HG03039 (cell line): ENCODE measurements around the gene MAD1L1.

Experiments
- ATAC-seq: cut with Tn5 transposase; IDR thresholded peaks from one replicate; pipeline ENCODE4 v1.9.1; 2021; ENCODE audit warnings: mild to moderate bottlenecking, moderate library complexity; ENCODE audit not compliant: unreplicated experiment

The MAD1L1 gene

DNA sequence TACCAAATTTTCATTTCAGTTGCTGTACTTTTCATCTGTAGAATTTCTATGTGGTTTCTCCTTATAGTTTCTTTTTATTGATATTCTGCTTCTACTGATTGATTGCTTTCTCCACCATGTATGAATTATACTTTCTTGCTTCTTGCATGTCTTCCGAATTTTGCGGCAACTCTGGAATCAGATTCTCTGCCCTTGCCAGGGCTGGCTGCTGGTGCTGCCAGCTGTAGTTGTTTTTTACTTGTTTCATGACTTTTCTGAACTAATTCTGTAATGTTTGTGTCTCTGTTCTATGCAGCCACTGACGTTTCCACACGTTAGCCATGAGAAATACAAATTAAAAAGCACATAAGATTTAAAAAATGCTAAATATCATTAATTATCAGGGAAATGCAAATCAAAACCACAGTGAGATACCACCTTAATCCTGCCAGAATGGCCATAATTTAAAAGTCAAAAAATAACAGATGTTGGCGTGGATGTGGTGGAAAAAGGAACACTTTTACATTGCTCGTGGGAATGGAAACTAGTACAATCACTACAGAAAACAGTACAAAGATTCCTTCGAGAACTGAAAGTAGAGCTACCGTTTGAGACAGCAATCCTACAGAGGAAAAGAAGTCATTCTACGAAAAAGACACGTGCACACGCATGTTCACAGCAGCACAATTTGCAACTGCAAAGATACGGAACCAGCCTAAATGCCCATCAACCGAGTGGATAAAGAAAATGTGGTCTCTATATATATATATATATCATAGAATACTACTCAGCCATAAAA lies 51.5 kb downstream of the MAD1L1 start:
- no peak for ATAC-seq

DNA sequence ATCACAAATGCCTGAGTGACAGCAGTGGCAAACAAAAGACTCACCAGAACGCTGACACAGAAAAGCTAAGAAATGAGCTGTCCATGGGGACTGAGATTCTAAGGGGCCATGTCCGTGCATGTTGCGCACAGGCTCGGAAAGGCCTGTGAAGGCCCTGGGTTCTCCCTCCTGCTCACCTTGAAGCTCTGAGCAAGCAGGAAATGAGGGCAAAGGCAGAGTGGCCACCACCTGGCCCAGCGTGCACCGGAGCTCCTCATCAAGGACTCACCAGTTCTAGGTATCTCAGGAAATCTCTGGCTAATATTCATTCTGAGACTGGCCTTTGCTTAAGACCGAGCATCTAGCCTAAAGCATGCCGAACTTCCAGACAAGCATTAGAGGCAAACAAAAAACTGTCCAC lies 52.7 kb downstream of the MAD1L1 start:
- ATAC-seq, result no peak

DNA sequence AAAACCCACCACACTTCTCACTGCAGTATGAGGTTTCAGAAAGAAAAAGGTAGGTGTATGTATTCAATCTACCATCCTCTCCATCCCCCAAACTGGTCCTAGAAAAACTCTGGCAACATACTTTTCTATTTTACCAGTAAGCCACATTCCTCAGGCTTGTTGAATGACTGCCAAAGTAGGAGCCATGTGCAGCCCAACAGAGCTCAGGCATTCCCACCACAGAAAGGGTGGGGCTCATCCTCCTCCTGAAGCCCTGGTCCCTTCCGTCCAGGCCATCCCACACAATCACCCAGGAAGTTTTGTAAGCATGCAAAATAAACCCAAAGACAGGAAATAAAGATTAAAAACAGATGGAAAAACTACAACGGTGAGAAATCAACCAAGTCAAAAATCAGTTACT lies 57.2 kb downstream of the MAD1L1 start:
- ATAC-seq, result no peak

DNA sequence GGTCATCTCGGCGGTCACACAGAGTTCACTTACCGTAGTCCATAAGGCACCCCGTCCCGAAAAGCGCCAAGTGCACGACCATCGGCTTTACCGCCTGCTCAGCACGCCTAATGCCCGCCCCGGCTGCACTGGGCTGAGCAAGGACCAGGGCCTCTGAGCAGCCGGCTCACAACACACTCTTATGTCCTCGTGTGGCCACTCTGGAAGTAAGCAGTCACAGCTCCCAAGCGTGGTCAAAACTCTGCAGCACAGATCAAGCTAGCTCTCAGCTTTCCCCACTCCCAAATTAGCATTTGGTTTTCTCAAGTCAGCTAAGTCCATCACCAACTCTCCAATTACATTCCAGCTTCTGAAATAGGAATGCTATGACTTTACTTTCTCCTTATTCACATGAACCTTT lies 57.7 kb downstream of the MAD1L1 start:
- ATAC-seq, result no peak

DNA sequence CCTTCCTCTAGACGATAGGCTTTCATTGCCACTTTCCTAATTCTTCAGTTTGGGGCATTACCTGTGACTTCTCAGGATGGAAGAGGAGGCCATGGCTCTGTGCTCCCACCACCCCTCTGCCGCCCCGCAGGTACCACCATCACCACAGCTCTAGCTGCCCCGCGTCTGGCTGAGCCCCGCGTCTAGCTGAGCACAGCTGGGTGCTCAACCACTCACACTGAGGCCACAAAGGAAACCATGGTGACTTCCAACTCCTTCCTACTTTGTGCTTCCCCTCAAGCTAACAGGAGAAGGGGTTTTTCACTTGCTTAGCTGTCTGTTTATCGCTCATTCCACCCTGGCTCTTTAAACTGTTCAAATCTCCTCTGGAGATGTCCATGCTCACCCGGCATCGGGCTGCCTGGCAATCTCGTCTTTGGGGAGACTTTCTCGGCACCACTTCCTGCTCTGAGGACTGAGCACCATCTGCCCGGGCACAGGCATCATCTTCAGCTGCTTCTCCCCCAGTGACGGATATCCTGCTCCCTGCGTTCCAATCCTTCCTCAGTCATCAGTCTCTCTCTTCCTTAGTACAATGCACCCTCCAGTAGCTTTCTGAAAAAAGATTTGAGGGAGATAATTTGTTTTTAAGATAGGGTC lies 59.4 kb downstream of the MAD1L1 start:
- ATAC-seq, result no peak

DNA sequence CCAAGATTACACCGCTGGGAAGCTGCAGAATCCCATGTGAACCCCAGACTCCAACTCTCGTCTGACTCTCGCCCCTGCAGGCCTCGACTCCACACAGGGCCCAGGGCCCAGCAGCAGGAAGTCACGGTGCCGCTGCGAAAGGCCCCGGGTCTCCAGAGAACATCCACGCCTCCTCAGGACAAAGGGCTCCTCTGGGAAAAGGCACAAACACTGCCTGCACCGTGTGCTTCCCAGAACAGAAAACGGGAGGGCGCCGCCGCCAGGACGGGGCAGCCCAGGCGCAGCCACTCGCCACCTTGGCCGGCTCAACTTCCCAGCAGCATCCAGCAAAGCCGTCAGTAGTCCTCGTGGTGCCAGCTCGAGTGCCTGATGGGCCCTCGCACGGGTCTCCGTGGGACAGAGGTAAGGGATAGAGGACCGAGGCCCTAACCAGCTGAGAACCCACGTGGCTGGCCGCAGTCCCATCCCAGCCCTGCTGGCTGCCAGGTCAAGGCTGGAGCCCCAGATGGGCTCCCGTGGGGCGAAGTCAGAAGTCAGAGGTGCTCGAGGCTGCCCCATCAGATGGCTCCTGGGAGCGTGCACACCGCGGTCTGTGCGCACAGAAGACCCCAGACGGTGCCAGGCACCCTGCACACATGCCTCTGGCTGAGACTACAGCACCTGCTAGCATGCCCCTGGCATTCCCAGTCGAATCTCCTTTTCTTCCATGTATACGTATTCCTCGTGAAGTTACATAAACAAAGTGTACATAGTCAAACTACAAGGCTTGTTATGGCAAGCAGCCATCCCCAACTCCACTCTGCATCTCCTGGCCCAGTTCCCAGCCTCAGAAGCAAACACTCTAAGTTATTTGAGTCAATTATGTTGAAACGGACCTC lies 60.2 kb downstream of the MAD1L1 start:
- no peak for ATAC-seq

DNA sequence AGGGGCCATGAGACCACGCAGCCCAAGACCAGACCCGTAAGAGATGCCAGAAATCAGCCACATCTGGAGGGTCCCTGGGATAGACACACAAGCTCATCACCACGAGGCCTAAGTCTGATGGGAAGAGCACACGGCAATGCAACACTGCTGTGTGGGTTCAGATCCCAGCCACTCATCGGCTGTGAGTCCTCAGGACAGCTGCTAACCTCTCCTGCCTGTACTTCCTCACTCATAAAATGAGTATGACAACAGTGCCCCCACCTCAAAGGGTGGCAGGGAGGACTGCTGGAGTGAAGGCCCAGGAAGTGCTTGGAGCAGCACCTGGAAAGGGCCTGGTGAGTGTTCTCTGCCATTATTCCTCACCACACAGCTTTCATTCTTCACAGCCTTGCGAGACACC lies 60.9 kb downstream of the MAD1L1 start:
- ATAC-seq, result no peak

DNA sequence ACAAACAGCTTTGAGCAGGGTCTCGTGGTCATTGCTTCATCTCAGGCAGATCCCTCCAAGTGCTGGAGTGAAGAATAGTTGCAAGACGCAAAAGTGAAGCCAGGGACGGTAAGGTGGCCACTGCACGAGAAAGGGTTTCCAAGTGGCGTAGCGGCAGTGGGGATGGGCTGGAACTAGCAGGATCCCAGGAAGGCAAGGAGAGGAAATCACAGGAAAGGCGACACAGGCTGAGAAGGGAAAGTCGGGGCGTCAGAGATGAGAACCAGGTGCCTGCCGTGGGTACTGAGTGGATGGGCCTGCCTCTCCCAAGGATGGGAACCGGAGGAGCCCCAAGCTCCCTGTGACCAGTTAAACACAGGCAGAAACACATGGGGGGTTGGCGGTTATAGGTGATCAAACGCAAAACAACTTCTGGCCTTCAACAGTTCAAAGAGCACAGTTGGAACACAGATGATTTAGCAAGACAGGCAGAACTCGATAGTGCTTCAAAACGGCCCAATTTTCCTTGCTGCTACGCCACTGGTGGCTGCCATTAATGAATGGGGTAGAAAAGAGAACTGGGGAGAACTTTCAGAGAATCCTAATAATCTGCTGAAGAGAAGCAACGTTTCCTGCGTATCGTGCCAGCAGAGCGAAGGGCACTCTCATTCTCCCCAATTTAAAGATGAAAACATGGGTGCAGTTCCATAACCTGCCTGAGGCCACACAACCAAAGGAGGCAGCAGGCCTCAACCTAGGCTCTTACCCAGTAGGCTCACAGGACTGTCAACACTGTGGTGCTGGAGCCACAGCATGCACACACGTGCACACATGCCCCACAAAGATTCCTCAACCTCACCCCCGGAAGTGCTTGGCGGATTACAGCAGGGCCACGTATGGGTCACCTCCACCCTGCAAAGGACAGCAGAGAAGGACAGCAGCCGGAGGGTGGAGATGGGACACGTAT lies 61.9 kb downstream of the MAD1L1 start:
- ATAC-seq, result no peak

DNA sequence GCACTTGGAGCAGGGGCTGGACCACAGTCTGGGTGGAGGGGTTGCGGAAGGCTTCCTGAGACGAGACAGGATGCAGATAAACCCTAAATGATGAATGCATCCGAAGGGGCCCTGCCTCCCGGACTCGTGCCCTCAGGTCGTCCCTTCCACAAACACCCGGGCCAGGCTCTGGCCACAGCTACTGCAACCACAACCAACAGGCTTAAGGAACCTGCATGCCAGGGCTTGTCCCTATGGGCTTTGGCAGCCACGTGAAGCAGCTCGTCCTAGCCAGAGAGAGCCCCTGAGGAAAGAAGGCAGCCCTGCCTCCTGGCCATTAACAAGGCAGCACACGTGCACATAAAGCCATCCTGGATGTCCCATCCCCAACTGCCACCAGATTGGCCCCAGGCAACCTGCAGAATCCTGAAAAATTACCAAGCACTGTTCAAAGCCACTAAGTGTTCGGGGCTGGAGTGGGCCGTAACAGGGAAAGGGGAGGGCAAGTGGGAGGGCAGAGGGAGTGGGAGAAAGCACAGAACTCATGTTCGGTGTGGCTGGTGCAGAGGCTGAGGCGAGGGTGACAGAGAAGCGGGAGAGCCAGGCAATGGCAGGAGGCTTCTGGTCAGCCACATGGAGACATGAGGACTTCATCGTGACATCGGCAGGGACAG lies 62.7 kb downstream of the MAD1L1 start:
- ATAC-seq, result no peak

DNA sequence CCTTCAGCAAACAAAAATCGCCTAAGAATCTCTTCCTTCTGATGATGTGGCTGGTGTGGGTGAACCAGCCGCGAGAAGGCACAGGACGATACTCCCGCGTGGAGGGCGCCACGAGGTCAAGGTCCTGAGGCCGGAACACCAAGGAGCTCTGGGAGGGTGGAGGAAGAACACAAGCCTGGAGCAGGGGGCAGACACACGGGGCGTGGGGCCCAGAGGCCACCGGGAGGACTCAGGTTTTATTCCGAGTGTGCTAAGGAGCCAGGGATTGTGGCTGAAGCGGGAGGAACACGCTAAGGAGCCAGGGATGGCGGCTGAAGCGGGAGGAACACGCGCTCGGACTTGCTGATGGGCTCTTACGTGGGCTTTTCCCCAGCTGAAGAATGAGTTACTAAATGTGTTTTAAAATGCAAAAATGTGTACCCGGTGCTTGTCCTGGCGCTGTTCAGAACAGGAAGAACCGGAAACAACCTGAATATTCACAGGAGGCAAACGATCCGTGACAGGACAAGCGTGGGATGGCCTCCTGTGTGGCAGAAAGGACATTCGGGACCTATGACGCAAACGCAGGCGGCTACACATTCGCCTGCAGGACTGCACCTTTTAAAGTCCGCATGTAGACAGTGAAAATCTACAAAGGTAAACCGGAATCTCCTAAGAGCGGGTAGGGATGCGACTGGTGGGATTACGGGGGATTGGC lies 64.0 kb downstream of the MAD1L1 start:
- ATAC-seq, result no peak

DNA sequence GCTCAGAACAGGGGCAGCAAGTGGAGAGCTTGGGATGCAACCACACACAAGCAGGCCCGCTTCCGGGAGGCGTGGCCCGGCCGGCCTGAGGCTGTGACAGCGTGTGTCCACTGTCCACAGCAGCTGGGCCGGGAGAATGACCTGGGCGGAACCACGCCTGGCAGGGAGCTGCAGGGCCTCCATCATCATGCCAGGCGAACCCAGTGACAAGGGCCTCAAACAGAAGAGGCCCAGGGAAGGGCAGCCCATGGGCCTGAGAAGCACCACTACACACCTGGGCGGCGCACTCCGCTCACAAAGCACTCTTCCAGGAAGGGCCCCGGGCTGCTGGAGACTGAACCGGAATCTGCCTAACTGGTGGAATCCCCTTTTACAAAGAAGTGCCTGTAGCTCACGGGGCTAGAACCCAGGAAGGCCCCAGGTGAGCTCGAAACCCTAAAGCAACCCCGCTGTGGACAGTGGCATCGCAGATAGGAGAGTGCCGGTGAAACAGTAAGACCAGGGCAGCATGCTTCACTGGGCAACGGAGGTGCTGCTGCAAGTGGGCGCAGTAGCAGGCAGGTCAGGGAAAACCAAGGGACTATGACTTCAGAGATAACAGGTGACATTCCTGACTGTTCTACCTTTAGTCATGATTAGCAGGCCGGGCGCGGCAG lies 66.0 kb downstream of the MAD1L1 start:
- no peak for ATAC-seq

DNA sequence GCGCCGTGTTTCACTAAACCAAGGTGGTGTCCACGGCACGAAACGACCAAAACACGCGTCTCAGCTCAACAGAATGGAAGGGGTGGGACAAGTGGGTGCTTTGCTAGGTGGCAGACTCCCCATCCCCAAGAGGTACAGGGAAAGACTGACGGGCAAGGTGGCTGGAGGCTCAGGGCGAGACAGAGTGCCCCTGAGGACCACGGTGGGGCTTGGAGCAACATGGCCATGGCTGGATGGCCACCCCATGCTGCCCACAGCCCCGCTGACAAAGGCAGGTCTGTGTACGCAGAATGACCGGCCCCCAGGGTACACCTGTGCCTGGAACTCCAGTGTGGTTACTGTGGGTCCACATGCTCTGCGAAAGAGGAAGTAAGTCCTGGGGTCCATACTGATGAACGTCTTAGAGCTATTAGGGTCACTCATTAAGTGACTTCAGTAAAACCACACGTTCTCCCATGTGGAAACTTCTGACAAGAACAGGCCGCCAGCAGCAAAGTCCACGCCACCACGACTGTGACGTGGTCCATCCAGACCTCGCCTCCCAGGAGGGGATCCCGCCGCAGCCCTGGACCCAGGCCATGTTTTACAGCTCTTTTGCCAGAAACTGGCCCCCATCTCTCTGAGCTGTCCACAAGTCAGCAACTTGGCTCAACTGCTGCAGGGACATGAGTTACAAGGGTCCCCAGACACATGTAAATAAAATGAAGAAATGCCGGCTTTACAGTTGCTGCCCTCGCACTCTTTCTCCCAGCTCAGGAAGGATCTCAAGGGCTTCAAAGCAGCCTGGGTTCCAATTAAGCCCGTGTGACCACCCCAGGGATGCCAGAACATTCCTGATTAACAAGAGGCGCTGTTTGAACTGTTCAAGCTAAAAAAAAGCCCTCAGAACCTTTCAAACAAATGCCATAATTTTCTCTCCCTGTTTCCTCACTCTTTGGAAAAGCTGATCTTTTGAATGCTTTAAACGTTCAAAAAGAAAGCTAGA lies 66.8 kb downstream of the MAD1L1 start:
- no peak for ATAC-seq

DNA sequence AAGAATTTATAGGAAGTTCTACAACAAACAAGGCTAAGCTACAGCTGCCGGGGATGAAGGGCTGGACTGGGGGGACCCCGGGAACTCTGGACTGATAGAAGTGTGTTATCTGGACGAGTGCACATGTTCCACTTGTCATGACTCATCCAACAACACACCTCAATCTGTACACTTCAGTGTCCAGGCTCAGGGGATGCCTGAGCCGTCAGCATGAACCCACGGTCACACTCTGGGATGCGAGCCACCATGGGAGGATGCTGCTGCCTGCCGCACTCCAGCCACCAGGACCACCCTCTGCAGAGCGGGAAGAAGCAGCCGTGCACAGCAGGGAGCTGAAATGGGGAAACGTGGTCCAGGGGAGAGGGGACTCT lies 67.5 kb downstream of the MAD1L1 start:
- no peak for ATAC-seq

DNA sequence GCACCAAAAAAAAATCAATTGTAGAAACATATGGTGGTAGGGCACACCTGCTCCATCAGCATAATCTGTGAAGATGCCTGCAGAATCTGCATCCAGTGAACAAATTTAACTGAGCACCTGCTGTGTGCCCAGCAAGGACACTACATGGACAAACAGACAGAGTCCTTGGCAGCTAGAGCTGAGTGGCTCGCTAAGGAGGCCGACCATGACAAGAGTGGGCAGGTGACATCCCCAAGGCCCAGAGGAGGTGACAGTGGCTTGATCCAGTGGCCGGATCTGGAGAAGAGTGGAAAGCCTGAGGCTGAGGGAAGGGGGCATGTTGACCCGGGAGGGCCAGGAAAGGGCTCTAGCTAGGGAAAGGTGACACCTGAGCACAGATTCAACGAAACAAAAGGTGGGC lies 68.1 kb downstream of the MAD1L1 start:
- ATAC-seq, result no peak

DNA sequence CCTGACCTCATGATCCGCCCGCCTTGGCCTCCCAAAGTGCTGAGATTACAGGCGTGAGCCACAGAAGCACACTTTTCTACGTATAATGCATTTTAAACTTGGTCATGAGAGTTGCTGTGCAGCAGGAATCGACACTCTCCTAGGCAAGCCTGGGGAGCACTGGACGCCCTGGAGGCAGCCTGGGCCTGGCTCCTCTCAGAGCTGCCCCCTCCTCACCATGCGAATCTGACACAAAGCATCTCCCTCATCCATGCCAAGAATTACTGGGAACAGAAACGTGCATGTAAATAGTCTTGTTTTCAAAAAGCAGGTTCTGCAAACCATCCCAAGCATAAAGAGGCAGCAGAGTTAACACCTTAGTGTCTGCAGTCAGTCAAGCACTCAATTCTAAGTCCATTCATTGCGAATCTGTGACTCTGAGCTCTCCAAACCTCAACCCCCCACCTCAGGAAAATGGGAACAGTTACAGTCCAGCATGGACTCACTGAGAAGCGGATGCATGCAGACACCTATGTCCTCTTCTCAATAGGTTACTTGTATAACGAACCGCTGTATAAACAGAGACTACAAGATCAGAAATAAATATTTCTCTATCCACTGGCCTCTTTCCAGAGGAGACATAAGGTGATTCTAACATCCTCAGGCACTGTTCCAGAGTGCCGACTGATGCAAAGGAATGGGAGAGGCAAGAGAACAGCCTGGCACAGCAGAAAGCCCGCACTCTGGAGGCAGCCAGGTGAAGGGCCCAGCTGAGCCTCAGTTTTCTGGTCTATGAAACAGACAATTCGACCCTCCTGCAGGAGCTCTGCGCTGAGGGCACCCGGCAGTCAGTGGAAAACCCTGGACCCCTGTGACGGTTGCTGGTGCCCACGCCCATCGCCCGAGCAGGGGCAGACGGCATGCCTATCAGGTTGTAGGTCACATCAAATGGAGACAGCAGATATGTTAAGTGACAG lies 68.9 kb downstream of the MAD1L1 start:
- no peak for ATAC-seq

DNA sequence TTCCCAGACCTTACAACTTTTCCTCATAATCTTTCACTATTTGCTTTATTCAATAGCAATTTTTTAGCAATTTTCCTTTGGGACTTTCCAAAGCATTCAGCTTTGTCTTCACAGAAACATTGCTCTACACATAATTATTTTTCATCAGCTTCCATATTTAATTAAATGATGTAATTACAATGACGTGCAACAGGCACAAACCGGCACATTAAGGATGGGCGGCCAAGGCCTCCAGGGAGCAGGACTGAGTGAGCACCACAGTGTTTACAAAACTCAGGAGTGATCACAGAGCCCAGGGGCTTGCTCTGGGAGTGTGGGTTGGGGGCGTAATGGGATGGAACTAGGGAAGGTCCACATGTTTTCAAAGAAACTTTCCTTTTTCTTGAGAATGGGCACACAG lies 69.8 kb downstream of the MAD1L1 start:
- no peak for ATAC-seq
